Airway epithelial cell (primary cell): ENCODE data around the gene COBLL1. TPM values are rescaled to one million over a fixed set of nuclear protein-coding genes. Genes with fewer than 3 reads are reported as not detected.

ENCODE experiments used
- total RNA-seq: library from RNA; depleted of rRNA; stranded (reverse); fragments of >200 nt; gene quantifications from 2 replicates; pipeline ENCODE4 v1.2.3, GENCODE V29; 2015

COBLL1 gene, protein sequence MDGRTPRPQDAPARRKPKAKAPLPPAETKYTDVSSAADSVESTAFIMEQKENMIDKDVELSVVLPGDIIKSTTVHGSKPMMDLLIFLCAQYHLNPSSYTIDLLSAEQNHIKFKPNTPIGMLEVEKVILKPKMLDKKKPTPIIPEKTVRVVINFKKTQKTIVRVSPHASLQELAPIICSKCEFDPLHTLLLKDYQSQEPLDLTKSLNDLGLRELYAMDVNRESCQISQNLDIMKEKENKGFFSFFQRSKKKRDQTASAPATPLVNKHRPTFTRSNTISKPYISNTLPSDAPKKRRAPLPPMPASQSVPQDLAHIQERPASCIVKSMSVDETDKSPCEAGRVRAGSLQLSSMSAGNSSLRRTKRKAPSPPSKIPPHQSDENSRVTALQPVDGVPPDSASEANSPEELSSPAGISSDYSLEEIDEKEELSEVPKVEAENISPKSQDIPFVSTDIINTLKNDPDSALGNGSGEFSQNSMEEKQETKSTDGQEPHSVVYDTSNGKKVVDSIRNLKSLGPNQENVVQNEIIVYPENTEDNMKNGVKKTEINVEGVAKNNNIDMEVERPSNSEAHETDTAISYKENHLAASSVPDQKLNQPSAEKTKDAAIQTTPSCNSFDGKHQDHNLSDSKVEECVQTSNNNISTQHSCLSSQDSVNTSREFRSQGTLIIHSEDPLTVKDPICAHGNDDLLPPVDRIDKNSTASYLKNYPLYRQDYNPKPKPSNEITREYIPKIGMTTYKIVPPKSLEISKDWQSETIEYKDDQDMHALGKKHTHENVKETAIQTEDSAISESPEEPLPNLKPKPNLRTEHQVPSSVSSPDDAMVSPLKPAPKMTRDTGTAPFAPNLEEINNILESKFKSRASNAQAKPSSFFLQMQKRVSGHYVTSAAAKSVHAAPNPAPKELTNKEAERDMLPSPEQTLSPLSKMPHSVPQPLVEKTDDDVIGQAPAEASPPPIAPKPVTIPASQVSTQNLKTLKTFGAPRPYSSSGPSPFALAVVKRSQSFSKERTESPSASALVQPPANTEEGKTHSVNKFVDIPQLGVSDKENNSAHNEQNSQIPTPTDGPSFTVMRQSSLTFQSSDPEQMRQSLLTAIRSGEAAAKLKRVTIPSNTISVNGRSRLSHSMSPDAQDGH
- 14.6 and 18.0 TPM in 2 replicates for total RNA-seq

GRCh38 chr2:164841719-164842623, at the start of gene COBLL1:
Gene COBLL1, minus strand, starts transcription at chr2:164841823. Its CDS starts 627 bp downstream, at chr2:164841196.

Other genes with a start within 250 kb of the COBLL1 start
- 0.98 and 2.7 TPM in 2 replicates for gene GRB14, start 220.3 kb downstream of the COBLL1 start, total RNA-seq
- gene SLC38A11, start 113.7 kb upstream of the COBLL1 start, total RNA-seq = not detected in 2 replicates